ENCODE measurements around the gene CYTH4. TPM values are rescaled to one million over a fixed set of nuclear protein-coding genes. Genes with fewer than 3 reads are reported as not detected.

CYTH4 gene
- total and polyA plus RNA-seq, 2 donors: 24.7 to 54.6 TPM

DNA sequence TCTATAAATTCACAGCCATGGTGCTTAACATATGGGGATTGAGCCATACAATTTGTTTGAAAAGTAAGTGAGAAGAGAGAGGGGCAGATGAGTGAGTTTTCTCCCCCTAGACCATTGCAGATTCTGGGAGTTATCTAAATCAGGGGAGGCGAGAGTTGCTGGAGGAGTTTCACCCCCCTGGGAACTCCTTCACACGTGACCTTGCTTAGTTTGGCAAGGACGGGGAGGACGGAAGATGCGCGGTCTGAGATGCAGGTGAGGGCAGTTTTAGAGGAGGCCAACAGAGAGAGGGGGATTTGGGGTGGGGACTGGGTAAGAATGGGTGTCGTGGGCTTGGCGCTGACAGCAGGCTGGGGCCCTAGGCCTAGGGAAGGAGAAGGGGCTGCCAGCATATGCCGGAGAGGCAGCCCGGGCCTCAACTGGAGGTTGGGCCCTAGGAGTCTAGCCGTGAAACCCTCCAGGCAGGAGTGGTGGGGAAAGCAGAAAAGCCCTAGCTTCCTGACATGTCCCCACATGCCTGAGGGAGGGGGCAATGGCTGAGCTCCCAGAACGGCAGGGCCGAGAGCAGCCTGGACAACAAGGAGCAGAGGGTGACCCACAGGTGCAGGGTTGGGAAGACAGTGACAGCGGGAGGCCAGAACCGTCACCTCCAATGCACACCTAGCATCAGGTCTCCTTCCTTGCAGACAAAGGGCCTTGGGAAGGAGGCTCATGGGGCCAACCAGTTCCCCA is 81.1 kb downstream of the CYTH4 start:
- Histone ChIP-seq H3K27me3 (ENCODE audit: control insufficient read depth in 2 of 2, insufficient read depth in 1 of 2, low read length in 1 of 2) (no peaks in the 10 kb centered on the region), H3K4me1 (ENCODE audit: control insufficient read depth in 2 of 2, insufficient read depth in 2 of 2, low read length in 2 of 2) (peaks cover 39 to 77% of the 10 kb centered on the region in 2 donors), H3K27ac (ENCODE audit: low read depth in 1 of 2, low read length in 1 of 2) (no peak overlapping the region), H3K36me3 (ENCODE audit: control insufficient read depth in 2 of 2, insufficient read depth in 2 of 2, low read length in 1 of 2) (no peaks in the 10 kb centered on the region), H3K9me3 (ENCODE audit: control insufficient read depth in 2 of 2, insufficient read depth in 1 of 2, low read length in 1 of 2) (peaks cover 0 to 3% of the 10 kb centered on the region in 2 donors), H3K4me3 (ENCODE audit: low read length in 2 of 2) (no peak overlapping the region)
- 92% methylated on average over 15 of the region's 15 CpGs for WGBS
- DNase-seq (ENCODE audit: low read depth in 6 of 9, low spot score in 9 of 9): no peak

Other genes with a start within 250 kb of the CYTH4 start
- 10.5 TPM for gene KCTD17, start 230.8 kb upstream of the CYTH4 start, total RNA-seq
- gene KCTD17, start 230.8 kb upstream of the CYTH4 start, polyA plus RNA-seq: 25.2 TPM
- 0.57 TPM for gene TMPRSS6, start 172.8 kb upstream of the CYTH4 start, total RNA-seq
- gene TMPRSS6, start 172.8 kb upstream of the CYTH4 start, polyA plus RNA-seq: 1.8 TPM
- 4.2 TPM for gene IL2RB, start 132.6 kb upstream of the CYTH4 start, total RNA-seq
- 7.0 TPM for gene IL2RB, start 132.6 kb upstream of the CYTH4 start, polyA plus RNA-seq
- 3.6 TPM for gene C1QTNF6, start 94.3 kb upstream of the CYTH4 start, total RNA-seq
- 23.2 TPM for gene C1QTNF6, start 94.3 kb upstream of the CYTH4 start, polyA plus RNA-seq
- 25.6 TPM for gene SSTR3, start 70.0 kb upstream of the CYTH4 start, total RNA-seq
- gene SSTR3, start 70.0 kb upstream of the CYTH4 start, polyA plus RNA-seq: 3.9 TPM
- gene RAC2, start 38.2 kb upstream of the CYTH4 start, total RNA-seq: 149 TPM
- gene RAC2, start 38.2 kb upstream of the CYTH4 start, polyA plus RNA-seq: 206 TPM
- 0.28 TPM for gene ELFN2, start 145.0 kb downstream of the CYTH4 start, total RNA-seq
- gene ELFN2, start 145.0 kb downstream of the CYTH4 start, polyA plus RNA-seq: 1.5 TPM
- gene MFNG, start 203.9 kb downstream of the CYTH4 start, total RNA-seq: 56.4 TPM
- 27.7 TPM for gene MFNG, start 203.9 kb downstream of the CYTH4 start, polyA plus RNA-seq
- gene CARD10, start 236.9 kb downstream of the CYTH4 start, total RNA-seq: 1.1 TPM
- 4.2 TPM for gene CARD10, start 236.9 kb downstream of the CYTH4 start, polyA plus RNA-seq